ENCODE results near the gene C20orf173.

GRCh38 chr20:35502352-35502751 is 27.1 kb downstream of the C20orf173 start:
- TF ChIP-seq CTCF (IDR thresholded peaks at IDR 0.05; ENCODE audit: borderline replicate concordance, extremely low read depth, low read length, poor library complexity, severe bottlenecking): no peak
- no peak for TF ChIP-seq EZH2 (IDR thresholded peaks at IDR 0.05; ENCODE audit: borderline replicate concordance, low read depth, low read length, severe bottlenecking)
